ENCODE results near the gene CFAP97D1. TPM values are rescaled to one million over a fixed set of nuclear protein-coding genes. Genes with fewer than 3 reads are reported as not detected.

The CFAP97D1 gene
- total and polyA plus RNA-seq, 10 of the 15 experiments (the other 5 are each of a cell fraction or from before 2014, with no cell fraction given) = 0.13 TPM; not detected in 9

- DNase-seq (ENCODE audit: low read depth, low spot score) = no peak
- TF ChIP-seq ESRRA (IDR thresholded peaks at IDR 0.05; ENCODE audit: low read length) (no peak), HDAC6 (IDR thresholded peaks at IDR 0.05; ENCODE audit: unreplicated experiment) (no peak), POLR2AphosphoS2 (IDR thresholded peaks at IDR 0.05; ENCODE audit: low read depth, low read length) (no peak), NFXL1 (IDR thresholded peaks at IDR 0.05; ENCODE audit: borderline replicate concordance) (no peak), ZNF622 (IDR thresholded peaks at IDR 0.05) (no peak), SIX5 (IDR thresholded peaks at IDR 0.05; ENCODE audit: low read depth, low read length, severe bottlenecking) (no peak), HDAC2 (IDR thresholded peaks at IDR 0.05) (no peak), EGR1 (IDR thresholded peaks at IDR 0.05; ENCODE audit: borderline replicate concordance in 1 of 2, low read depth in 2 of 2, low read length in 2 of 2) (no peak), NRF1 (conservative IDR thresholded peaks at IDR 0.05; ENCODE audit: low read depth, low read length) (no peak), NFYB (IDR thresholded peaks at IDR 0.05; ENCODE audit: insufficient read depth, low read depth, low read length) (no peak), CHD2 (IDR thresholded peaks at IDR 0.05; ENCODE audit: borderline replicate concordance, low read depth, low read length) (no peak), FOXM1 (IDR thresholded peaks at IDR 0.05; ENCODE audit: low read depth, low read length) (no peak), CHD1 (IDR thresholded peaks at IDR 0.05; ENCODE audit: low read depth, low read length) (no peak), ZBED1 (IDR thresholded peaks at IDR 0.05; ENCODE audit: borderline replicate concordance) (no peak), CTCF (IDR thresholded peaks at IDR 0.05 in 2 of 3, conservative IDR thresholded peaks at IDR 0.05 in 1 of 3; ENCODE audit: control insufficient read depth in 2 of 3, extremely low read depth in 1 of 3, insufficient read depth in 1 of 3, low read depth in 3 of 3, low read length in 3 of 3) (no peak)
- Histone ChIP-seq H3K4me1 (ENCODE audit: control insufficient read depth, insufficient read depth, low read length) (peaks cover 7% of the 10 kb centered on the region), H3K36me3 (ENCODE audit: control insufficient read depth in 2 of 2, insufficient read depth in 2 of 2, low read length in 1 of 2) (no peaks in the 10 kb centered on the region; a peak in 1 of 4 replicates), H3K27me3 (replicated peaks in 1 of 2; ENCODE audit: control insufficient read depth in 2 of 2, insufficient read depth in 2 of 2, low read length in 1 of 2) (no peaks in the 10 kb centered on the region; a peak in 1 of 4 replicates), H2AFZ (ENCODE audit: control insufficient read depth, low read depth, low read length) (no peak overlapping the region), H3K9me3 (replicated peaks; ENCODE audit: control insufficient read depth, insufficient read depth, low read length) (no peaks in the 10 kb centered on the region), H3K9ac (ENCODE audit: control insufficient read depth, insufficient read depth, low read length) (no peak overlapping the region), H4K20me1 (ENCODE audit: control insufficient read depth, insufficient read depth) (no peaks in the 10 kb centered on the region), H3K79me2 (ENCODE audit: control insufficient read depth, insufficient read depth, low read length) (no peaks in the 10 kb centered on the region), H3K4me3 (no peak overlapping the region), H3K27ac (ENCODE audit: control insufficient read depth, insufficient read depth) (no peak overlapping the region), H3K4me2 (ENCODE audit: control insufficient read depth, insufficient read depth) (no peak overlapping the region)
- intact Hi-C loops (cut with micrococcal nuclease; ENCODE audit: unreplicated experiment) (no loop called here), in situ Hi-C loops (cut with MboI) (no loop called here)
- ChIA-PET CTCF (interaction anchor here (0.7 to 14.6 kb wide), 26 partner anchors 10 to 284 kb away, joined by 3 to 515 read pairs (median 4); partner anchors contain the start of genes CD300LG, CFAP97D1, DHX8 and ETV4), SMC1A (ENCODE audit: uncharacterized antibody, unreplicated experiment) (interaction anchor here (0.8 to 3.9 kb wide), 3 partner anchors 68 to 77 kb away, joined by 3 to 40 read pairs (median 4); no protein-coding TSS in a partner anchor), RAD21 (ENCODE audit: unreplicated experiment) (interaction anchor here (1.0 to 3.8 kb wide), 2 partner anchors 73 to 193 kb away, joined by 3 to 14 read pairs; no protein-coding TSS in a partner anchor), POLR2A (interaction anchor here (0.5 kb wide), 1 partner anchor 341 kb away, joined by 10 read pairs; no protein-coding TSS in a partner anchor)
- no TSS peak for BruUV-seq (replicated peaks)
- WGBS (ENCODE audit: insufficient coverage, insufficient replicate concordance, low lambda C conversion rate, missing lambda C conversion rate) = 90% methylated on average over 6 of the region's 6 CpGs
- no peak for FAIRE-seq
- no peak for ATAC-seq
Observed at GRCh38 chr17:43767053-43767712, 13.1 kb upstream of the CFAP97D1 start.

All from GM12878 (cell line).